Measurements from ENCODE around the gene CHAF1A. TPM values are rescaled to one million over a fixed set of nuclear protein-coding genes. Genes with fewer than 3 reads are reported as not detected.
A peak's percentile ranks its signal among the peaks of the same experiment; 100 is the strongest.

CHAF1A gene
- total and polyA plus RNA-seq, 2 of the 4 experiments (the other 2 are of a cell fraction) = 12.4 to 22.9 TPM

DNA sequence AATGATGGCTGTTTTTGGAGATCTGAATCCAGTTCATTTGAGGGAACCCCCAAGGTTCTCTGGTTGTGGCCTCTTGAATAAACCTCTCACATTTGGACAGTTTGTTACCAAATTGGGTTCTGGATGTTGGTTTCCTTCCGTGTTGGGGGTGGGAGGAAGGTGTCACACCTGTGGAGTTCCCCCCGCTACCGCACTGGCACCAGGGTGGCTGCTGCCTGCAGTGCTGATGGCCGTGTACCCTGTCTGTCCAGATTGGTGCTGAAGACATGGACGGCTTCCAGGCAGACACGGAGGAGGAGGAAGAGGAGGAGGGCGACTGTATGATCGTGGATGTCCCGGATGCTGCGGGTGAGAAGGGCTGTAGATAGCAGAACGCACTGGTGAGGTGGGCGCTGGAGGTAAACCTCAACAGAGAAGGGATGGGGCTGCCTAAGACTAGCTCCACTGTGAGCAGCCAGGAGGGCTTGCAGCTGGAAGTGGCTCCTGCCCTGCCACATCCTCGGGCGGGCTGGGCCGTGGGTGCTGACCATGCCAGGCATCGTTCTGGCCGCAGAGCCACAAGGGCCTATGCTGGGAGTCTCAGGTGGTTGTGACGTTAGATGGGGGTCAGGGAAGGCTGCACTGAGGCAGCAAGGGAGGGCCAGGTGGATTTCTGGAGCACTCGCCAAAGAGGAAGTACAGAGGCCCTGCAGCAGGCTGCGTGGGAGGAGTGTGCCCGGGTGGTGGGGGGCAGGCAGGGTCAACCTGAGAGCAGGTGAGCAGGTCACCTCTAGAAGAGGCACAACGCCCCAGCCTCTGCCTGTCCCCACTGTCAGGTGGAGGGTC, 39.8 kb downstream of the CHAF1A start:
- H3K36me3 ChIP-seq (ENCODE audit: control insufficient read depth, insufficient read depth, low read length) = peaks cover 35% of the 10 kb centered on the region
- no peak for TF ChIP-seq RAD21 (IDR thresholded peaks at IDR 0.05; ENCODE audit: low read length)
- TF ChIP-seq, protein P1, sequence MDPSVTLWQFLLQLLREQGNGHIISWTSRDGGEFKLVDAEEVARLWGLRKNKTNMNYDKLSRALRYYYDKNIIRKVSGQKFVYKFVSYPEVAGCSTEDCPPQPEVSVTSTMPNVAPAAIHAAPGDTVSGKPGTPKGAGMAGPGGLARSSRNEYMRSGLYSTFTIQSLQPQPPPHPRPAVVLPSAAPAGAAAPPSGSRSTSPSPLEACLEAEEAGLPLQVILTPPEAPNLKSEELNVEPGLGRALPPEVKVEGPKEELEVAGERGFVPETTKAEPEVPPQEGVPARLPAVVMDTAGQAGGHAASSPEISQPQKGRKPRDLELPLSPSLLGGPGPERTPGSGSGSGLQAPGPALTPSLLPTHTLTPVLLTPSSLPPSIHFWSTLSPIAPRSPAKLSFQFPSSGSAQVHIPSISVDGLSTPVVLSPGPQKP (IDR thresholded peaks at IDR 0.05; ENCODE audit: borderline replicate concordance, low read depth, low read length) = no peak
- TF ChIP-seq POLR2A (IDR thresholded peaks at IDR 0.05; ENCODE audit: low read depth, low read length) = no peak
- TF ChIP-seq CEBPB (IDR thresholded peaks at IDR 0.05; ENCODE audit: low read depth, low read length) = no peak
- TF ChIP-seq, protein P2, sequence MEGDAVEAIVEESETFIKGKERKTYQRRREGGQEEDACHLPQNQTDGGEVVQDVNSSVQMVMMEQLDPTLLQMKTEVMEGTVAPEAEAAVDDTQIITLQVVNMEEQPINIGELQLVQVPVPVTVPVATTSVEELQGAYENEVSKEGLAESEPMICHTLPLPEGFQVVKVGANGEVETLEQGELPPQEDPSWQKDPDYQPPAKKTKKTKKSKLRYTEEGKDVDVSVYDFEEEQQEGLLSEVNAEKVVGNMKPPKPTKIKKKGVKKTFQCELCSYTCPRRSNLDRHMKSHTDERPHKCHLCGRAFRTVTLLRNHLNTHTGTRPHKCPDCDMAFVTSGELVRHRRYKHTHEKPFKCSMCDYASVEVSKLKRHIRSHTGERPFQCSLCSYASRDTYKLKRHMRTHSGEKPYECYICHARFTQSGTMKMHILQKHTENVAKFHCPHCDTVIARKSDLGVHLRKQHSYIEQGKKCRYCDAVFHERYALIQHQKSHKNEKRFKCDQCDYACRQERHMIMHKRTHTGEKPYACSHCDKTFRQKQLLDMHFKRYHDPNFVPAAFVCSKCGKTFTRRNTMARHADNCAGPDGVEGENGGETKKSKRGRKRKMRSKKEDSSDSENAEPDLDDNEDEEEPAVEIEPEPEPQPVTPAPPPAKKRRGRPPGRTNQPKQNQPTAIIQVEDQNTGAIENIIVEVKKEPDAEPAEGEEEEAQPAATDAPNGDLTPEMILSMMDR (conservative IDR thresholded peaks at IDR 0.05; ENCODE audit: low read depth, low read length) = no peak
- no peak for TF ChIP-seq BHLHE40 (IDR thresholded peaks at IDR 0.05; ENCODE audit: low read depth, low read length)
- no peak for TF ChIP-seq SMC3 (IDR thresholded peaks at IDR 0.05; ENCODE audit: low read depth, low read length)
- no peak for TF ChIP-seq RCOR1 (IDR thresholded peaks at IDR 0.05; ENCODE audit: insufficient replicate concordance, low read length)
- no peak for TF ChIP-seq MAZ (IDR thresholded peaks at IDR 0.05; ENCODE audit: borderline replicate concordance, low read depth, low read length)
- no peak for TF ChIP-seq NFE2L2 (IDR thresholded peaks at IDR 0.05; ENCODE audit: low read depth, low read length)
- TF ChIP-seq CHD1 (IDR thresholded peaks at IDR 0.05; ENCODE audit: low read depth, low read length) = no peak
- no peak for TF ChIP-seq MXI1 (IDR thresholded peaks at IDR 0.05; ENCODE audit: borderline replicate concordance, low read depth, low read length)
- no peak for TF ChIP-seq RFX5 (IDR thresholded peaks at IDR 0.05; ENCODE audit: low read depth, low read length)
- TF ChIP-seq MAFK (IDR thresholded peaks at IDR 0.05; ENCODE audit: low read depth, low read length) = no peak
- TF ChIP-seq FOS (IDR thresholded peaks at IDR 0.05; ENCODE audit: low read depth, low read length) = no peak

More for the DNA sequence above, 39.8 kb downstream of the CHAF1A start:
- Histone ChIP-seq H3K4me1 (ENCODE audit: control insufficient read depth, insufficient read depth, low read length) (no peaks in the 10 kb centered on the region), H3K23ac (ENCODE audit: low read depth, low read length) (no peak overlapping the region), H3K14ac (replicated peaks; ENCODE audit: low read depth, low read length) (no peak overlapping the region), H2BK120ac (ENCODE audit: low read depth, low read length) (no peak overlapping the region), H3K4ac (ENCODE audit: low read depth, low read length) (no peak overlapping the region), H2AK9ac (replicated peaks; ENCODE audit: low read depth, low read length, poor library complexity) (peak overlapping the region; percentile 56), H3K27me3 (ENCODE audit: control insufficient read depth, insufficient read depth, low read length) (no peaks in the 10 kb centered on the region), H3K27ac (ENCODE audit: insufficient read depth, low read length) (no peak overlapping the region), H2BK15ac (ENCODE audit: low read depth, low read length) (no peak overlapping the region), H3K18ac (ENCODE audit: low read depth, low read length) (no peak overlapping the region), H3K56ac (ENCODE audit: extremely low read depth, insufficient read depth, low read length) (no peak overlapping the region), H2AFZ (replicated peaks; ENCODE audit: low read length, poor library complexity) (no peak overlapping the region), H2BK5ac (ENCODE audit: low read depth, low read length, poor library complexity, severe bottlenecking) (no peak overlapping the region), H3K9ac (ENCODE audit: low read depth, low read length) (no peak overlapping the region), H3K9me3 (ENCODE audit: control insufficient read depth, insufficient read depth, low read length) (no peaks in the 10 kb centered on the region), H2AK5ac (ENCODE audit: low read depth, low read length) (no peak overlapping the region), H4K91ac (ENCODE audit: insufficient read depth, low read depth, low read length) (no peak overlapping the region), H3K4me2 (ENCODE audit: low read depth, low read length) (no peak overlapping the region), H3K4me3 (ENCODE audit: insufficient read depth, low read depth, low read length) (no peak overlapping the region), H4K8ac (ENCODE audit: low read depth in 2 of 2, low read length in 2 of 2) (no peak overlapping the region), H4K5ac (ENCODE audit: low read depth, low read length) (no peak overlapping the region), H4K20me1 (ENCODE audit: insufficient read depth, low read length) (peaks cover 10% of the 10 kb centered on the region; the same call in 1 of the 2 replicates), H2BK20ac (ENCODE audit: low read depth, low read length) (no peak overlapping the region), H3K9me1 (ENCODE audit: insufficient read depth, low read length) (peaks cover 6% of the 10 kb centered on the region; the same call in 1 of the 2 replicates), H3K79me1 (ENCODE audit: low read depth in 1 of 2, low read length in 2 of 2) (peaks cover 3 to 30% of the 10 kb centered on the region in 2 experiments)
- no peak for DNase-seq
- intact Hi-C loops (cut with micrococcal nuclease) = no loop called here
- 91% methylated on average over 7 of the region's 22 CpGs; no CpG with 5 or more reads in 1 of the 2 experiments for WGBS, 2 experiments (ENCODE audit: extremely low coverage in 2 of 2, insufficient read length in 1 of 2)
- in situ Hi-C loops (cut with MboI; ENCODE audit: low sequenced_read_pairs) = no loop called here
- ChIA-PET POLR2A (ENCODE audit: unreplicated experiment) (no interaction called here), CTCF (no interaction called here)
- dilution Hi-C loops (cut with HindIII; ENCODE audit: low sequenced_read_pairs, unreplicated experiment) = no loop called here
- ATAC-seq (ENCODE audit: low read depth) = no peak
- no TSS peak for BruUV-seq (replicated peaks)
